ENCODE data around the gene NAA25. TPM values are rescaled to one million over a fixed set of nuclear protein-coding genes. Genes with fewer than 3 reads are reported as not detected.
"Not testable (repeated sequence)": the region's sequence is repeated elsewhere in the genome, so short reads cannot be mapped to it uniquely, and the experiment has no call there.

NAA25 gene
- total RNA-seq, 1 experiment from 2014 or later, result 8.8 TPM

DNA sequence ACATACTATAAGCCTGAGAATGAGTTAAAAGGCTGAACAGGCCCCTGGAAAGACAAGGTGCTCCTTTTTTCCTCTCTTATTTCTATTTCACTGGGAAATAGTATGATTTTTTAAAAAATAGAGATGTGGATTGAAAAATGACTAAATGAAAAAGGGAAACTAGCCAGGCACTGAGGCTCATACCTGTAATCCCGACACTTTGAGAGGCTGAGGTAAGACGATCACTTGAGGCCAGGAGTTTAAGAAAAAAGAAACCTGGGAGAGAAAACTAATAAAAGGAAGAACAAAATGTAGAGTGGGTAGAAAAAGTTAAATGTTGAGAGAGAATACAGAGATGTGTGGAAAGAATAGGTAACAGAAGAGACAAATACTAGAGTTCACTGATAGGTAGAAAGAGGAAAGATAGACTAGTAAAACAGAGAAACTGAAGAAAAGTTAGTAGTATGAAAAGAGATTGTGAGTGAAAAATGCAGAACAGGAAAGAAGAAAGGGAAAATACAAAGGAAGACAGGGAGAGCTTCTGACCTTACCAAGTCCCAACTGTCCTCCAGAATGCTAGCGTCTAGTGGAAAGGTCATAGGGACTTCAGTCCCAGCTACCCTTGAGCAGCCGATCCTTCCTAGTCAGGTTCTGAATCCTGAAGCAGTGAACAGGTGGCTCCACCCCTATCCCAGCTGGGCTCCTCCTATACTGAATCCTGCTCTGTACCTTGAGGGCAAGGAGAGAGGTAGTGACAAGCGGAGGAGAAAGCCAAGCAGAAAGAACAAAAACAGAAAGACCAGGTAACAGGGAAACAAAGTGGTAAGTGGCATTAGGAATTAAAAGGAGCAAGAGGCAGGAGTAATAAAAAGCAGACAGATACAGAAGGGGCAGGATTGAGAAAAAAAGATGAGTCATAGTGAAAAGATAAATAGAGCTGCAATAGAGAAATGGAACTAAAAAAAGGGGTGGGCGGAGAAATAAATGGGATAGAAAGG, 102.9 kb downstream of the NAA25 start:
- no peak for DNase-seq
- H3K27me3 ChIP-seq, result no peaks in the 10 kb centered on the region
- H3K4me3 ChIP-seq, result no peak overlapping the region
- H3K36me3 ChIP-seq, result peaks cover 2% of the 10 kb centered on the region; the same call in 1 of the 2 replicates
- no peaks in the 10 kb centered on the region for H3K9me3 ChIP-seq

DNA sequence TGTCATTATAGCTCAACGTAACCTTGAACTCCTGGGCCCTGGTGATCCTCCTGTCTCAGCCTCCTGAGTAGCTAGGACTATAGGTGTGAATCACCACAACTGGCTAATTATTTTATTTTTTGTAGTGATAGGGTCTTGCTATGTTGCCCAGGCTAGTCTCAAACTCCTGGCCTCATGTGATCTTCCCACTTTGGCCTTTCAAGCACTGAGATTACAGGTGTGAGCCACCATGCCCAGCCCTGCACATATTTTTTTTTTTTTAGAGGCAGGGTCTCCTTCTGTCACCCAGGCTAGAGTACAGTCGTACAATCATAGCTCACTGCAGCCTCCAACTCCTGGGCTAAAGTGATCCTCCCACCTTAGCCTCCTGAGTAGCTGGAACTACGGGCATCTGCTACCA, 104.5 kb downstream of the NAA25 start:
- no peak overlapping the region for H3K4me3 ChIP-seq
- H3K36me3 ChIP-seq, result peaks cover 2% of the 10 kb centered on the region; the same call in 1 of the 2 replicates
- H3K9me3 ChIP-seq, result no peaks in the 10 kb centered on the region
- no peaks in the 10 kb centered on the region for H3K27me3 ChIP-seq
- DNase-seq, result no peak

DNA sequence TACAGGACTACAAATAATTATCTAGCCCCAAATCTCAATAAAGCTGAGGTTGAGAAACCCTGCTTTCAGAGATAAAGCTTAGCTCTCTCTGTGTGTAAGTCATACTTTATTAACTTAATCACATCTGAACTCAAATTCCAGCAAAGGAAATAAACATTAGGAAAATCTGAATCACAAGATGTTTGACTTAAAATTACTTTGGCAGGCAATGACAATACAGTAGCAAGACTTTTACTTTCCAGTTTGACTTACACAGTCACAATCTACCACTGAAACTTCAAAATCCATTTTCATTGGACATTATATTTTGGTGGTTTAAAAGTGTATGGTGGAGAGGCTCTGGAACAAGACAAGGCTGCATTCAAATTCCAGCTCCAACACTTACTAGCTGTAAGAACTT, 107.0 kb downstream of the NAA25 start:
- Histone ChIP-seq H3K27me3 (no peaks in the 10 kb centered on the region), H3K9me3 (no peaks in the 10 kb centered on the region), H3K36me3 (peaks cover 2% of the 10 kb centered on the region; the same call in 1 of the 2 replicates), H3K4me3 (no peak overlapping the region)
- no peak for DNase-seq

DNA sequence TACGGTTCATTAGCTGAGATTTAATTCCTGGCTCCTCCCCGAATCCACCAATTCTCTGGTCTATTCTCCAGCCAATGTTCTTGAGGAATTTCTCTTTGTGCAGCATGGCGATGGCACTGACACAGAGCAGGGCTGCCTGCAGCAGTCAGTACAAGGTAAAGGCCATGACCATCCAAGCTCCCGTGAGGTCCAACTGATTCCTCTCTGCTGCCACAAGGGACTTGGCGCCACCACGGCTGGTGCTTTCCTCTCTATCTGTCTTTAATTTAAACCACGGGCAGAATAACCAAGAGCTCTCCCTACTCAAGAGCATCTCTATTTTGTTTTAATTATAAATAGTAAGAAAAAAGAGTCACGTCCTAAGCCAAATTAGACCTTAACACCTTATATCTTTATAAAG, 107.8 kb downstream of the NAA25 start:
- H3K9me3 ChIP-seq, result no peaks in the 10 kb centered on the region
- H3K4me3 ChIP-seq, result no peak overlapping the region
- H3K36me3 ChIP-seq, result peaks cover 2% of the 10 kb centered on the region; the same call in 1 of the 2 replicates
- no peak for DNase-seq
- H3K27me3 ChIP-seq, result no peaks in the 10 kb centered on the region

DNA sequence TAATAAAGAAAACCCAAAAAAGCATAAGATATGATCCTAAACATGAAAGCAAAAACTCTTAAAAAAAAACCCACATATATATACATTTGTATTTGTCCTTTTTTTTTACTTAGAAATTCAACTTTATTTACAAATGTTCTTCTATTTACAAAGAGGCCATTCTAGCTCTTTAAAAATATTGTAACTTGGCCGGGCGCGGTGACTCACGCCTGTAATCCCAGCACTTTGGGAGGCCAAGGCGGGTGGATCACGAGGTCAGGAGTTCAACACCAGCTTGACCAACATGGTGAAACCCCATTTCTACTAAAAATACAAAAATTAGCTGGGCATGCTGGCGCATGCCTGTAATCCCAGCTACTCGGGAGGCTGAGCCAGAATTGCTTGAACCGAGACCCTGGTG, 109.5 kb downstream of the NAA25 start:
- not testable (repeated sequence) for H3K9me3 ChIP-seq, H3K4me3 ChIP-seq, H3K27me3 ChIP-seq, H3K36me3 ChIP-seq
- DNase-seq, result peak; percentile 13

DNA sequence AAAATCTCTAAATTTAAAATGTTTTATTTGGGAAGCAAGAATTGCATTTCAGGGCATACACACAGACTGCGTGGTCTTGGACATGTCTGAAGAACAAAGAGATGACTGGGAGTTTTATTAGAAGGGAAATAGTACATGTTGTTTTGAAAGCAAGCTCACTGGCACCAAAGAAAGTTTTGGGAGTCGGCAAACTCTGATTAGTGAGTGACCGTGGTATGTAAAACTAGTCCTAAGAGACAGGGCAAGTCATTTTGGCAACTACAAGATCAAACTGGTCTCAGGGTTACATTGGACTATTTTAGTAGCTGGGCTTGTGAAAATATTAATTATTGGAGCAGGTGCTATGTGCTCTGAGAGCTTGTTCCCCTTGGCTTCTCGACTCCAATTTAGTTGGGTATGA, 110.6 kb downstream of the NAA25 start:
- no peak overlapping the region for H3K4me3 ChIP-seq

DNA sequence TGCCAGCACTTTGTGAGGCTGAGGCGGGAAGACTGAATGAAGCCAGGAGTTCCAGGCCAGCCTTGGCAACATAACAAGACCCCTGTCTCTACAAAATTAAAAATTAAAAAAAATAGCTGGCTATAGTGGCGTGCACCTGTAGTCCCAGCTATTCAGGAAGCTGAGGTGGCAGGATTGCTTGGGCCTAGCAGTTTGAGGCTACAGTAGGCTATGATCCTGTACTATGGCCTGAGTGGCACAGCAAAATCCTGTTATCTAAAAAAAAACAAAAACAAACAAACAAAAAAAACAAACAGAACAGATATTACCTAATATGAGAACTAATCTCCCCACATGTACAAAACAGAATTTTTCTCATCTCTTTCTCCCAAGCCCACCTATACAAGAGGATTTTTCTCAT, 111.3 kb downstream of the NAA25 start:
- Histone ChIP-seq H3K27me3 (no peaks in the 10 kb centered on the region), H3K36me3 (no peaks in the 10 kb centered on the region), H3K9me3 (no peaks in the 10 kb centered on the region), H3K4me3 (no peak overlapping the region)
- DNase-seq, result no peak

More for the DNA sequence above, 110.6 kb downstream of the NAA25 start:
- DNase-seq, result no peak
- H3K27me3 ChIP-seq, result no peaks in the 10 kb centered on the region
- H3K9me3 ChIP-seq, result no peaks in the 10 kb centered on the region
- H3K36me3 ChIP-seq, result no peaks in the 10 kb centered on the region

DNA sequence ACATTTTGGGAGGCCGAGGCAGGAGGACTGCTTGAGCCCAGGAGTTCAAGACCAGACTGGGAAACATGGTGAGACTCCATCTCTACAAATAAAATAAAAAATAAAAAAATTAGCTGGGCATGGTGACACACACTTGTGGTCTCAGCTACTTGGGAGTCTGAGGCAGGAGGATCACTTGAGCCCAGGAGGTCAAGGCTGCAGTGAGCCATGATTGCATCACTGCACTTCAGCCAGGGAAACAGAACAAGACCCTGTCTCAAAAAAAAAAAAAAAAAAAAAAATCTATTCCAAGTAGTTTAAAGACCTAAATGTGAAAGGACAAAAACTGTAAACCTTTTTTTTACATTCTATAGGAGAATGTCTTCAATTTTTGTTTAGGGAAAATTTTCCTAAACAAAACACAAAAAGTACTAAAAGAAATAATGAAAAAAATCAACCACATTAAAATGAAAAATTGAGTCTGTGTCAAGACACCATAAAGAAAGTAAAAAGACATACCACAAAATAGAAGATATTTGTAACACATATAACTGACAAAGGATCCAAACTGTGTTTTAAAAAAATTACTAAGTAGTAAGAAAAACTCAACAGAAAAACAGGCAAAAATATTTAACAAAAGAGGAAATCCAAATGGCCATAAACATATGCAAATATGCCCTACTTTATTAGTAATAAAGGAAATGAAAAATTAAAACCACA, 112.7 kb downstream of the NAA25 start:
- no peaks in the 10 kb centered on the region for H3K9me3 ChIP-seq
- no peak for DNase-seq
- H3K36me3 ChIP-seq, result no peaks in the 10 kb centered on the region
- H3K4me3 ChIP-seq, result no peak overlapping the region
- no peaks in the 10 kb centered on the region for H3K27me3 ChIP-seq

DNA sequence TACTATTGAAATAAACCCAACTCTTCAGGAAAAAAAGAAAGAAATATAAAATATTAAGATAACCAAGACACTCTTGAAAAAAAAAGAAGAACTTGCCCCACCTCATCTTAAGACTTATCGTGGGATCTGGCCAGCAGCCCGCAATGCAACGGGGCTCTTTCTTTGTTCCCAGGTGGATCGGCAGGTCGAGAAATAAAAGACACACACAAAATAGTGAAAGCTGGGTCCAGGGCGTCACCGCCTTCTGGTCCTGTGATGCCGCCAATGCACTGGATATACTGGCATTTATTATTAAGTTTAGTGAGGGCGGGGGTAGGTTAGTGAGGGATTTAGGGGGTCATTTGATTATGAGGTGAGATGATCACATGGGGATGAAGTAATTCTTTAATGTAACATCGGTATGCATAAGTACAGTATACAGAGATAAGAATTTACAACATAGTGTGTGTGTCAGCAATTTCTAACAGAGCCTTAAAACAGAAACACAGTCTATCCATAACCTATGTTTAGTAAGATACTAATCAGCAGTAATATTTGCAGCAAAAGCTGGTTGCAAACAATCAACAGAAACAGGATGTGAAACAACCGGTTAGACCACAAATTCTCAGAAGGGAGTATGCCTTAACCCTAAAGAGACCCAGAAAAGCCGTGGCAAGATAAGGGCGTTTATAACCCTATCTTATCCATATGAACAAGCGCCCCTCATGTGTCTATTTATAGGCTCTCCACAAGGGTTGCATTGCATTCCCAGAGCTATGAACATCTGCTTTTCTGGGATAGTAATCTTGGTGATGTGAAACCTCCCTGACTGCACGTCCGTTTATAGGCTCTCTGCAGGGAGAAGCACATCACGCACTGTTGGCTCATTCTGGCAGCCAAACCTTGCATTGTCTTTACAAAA, 114.1 kb downstream of the NAA25 start:
- not testable (repeated sequence) for H3K9me3 ChIP-seq, H3K4me3 ChIP-seq, DNase-seq, H3K36me3 ChIP-seq, H3K27me3 ChIP-seq

DNA sequence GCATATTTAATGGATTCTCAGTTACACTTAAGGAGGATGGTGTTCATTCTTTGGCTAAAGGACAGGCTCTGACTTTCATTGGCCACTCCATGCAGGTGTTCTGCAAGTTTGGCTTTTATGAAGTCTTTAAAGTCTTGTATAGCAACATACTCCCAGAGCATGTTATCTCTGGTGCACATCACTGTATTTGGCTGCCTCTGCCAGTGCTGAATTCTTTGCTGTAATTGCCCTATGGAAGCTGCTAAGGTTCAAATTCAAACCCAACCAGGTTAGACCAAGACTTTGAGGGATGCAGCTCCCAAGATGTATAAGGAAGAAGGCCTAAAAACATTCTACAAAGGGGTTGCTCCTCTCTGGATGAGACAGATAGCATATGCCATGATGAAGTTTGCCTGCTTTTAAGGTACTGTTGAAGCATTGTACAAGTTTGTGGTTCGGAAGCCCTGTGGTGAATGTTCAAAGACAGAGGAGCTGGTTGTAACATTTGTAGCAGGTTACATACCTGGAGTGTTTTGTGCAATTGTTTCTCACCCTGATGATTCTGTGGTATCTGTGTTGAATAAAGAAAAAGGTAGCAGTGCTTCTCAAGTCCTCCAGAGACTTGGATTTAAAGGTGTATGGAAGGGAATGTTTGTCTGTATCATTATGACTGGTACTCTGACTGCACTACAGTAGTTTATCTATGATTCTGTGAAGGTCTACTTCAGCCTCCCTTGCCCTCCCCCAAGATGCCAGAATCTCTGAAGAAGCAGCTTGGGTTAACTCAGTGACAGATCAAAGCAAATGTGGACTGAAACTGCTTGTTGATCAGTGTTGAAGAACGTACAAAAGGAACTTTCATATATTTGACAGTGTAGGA, 115.1 kb downstream of the NAA25 start:
- Histone ChIP-seq H3K9me3 (no peaks in the 10 kb centered on the region), H3K36me3 (no peaks in the 10 kb centered on the region), H3K27me3 (no peaks in the 10 kb centered on the region), H3K4me3 (no peak overlapping the region)
- DNase-seq, result no peak

DNA sequence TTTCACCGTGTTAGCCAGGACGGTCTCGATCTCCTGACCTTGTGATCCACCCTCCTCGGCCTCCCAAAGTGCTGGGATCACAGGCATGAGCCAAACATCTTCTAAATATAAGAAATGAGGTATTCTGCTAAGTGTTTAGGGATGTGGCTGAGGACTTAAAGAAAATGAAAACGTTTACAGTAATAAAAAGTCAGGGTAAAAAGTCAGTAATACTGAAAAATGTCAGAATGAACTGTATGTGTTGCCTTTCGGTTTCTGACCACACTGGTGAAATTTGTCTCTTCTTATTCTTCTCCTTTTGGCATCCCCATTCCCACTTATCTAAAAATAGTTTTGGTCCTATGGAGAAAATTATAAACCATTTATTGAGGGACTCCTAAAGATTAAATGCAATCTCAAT, 116.1 kb downstream of the NAA25 start:
- no peak for DNase-seq
- H3K27me3 ChIP-seq, result no peaks in the 10 kb centered on the region
- no peaks in the 10 kb centered on the region for H3K9me3 ChIP-seq
- H3K36me3 ChIP-seq, result no peaks in the 10 kb centered on the region
- no peak overlapping the region for H3K4me3 ChIP-seq

DNA sequence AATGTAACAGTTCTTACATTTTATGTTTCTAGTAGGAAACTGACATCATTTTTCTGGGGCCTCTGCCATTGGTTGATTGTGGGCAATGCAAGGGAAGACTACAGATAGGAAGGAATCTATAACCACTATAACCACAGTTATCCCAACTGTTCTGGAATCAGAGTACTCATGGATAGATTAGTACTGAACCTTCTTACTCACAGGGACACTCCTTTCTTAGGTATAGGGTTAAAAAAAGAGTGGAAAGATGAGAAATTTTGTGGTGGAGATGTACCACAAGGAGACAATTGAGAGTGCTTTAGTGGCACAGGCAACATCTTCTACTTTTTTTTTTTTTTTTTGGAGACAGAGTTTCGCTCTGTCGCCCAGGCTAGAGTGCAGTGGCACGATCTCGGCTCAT, 116.6 kb downstream of the NAA25 start:
- Histone ChIP-seq H3K27me3 (no peaks in the 10 kb centered on the region), H3K4me3 (no peak overlapping the region), H3K36me3 (no peaks in the 10 kb centered on the region), H3K9me3 (no peaks in the 10 kb centered on the region)
- DNase-seq, result no peak

DNA sequence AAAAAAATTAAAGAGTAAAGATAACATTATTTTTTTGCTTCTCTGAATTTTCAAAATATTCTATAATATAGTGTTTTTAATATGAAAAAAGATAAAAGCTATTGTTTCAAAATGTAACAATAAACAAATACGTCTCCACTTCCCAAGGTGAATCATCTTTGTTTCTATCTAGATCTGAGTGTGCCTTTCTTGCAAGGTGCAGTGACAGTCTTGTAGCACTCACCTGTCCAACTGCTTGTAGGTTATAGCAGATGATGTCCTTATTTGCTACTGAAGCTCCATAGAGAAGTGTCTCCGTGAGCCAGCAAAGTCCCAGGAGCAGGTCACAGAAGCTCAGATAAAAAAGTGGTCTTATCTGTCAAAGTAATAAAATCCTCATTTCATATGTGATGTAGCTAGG, 117.0 kb downstream of the NAA25 start:
- Histone ChIP-seq H3K36me3 (no peaks in the 10 kb centered on the region), H3K4me3 (no peak overlapping the region), H3K27me3 (no peaks in the 10 kb centered on the region), H3K9me3 (no peaks in the 10 kb centered on the region)
- DNase-seq, result no peak

DNA sequence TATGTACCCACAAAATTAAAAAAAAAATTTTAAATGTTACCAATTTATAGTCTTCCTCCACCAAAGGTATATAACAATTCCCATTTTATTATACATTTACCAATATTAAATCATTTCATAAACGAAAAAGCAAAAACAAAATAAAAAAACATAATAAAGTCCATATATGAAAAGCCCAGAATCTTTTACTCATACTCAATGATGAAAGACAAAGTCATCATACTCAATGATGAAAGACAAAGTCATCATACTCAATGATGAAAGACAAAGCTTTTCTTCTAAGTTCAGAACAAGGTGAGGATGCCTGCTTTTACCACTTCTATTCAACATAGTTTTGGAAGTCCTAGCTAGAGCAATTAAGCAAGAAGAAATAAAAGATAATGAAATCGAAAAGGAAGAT, 123.8 kb downstream of the NAA25 start:
- H3K9me3 ChIP-seq, result no peaks in the 10 kb centered on the region
- no peak for DNase-seq
- no peaks in the 10 kb centered on the region for H3K36me3 ChIP-seq
- H3K4me3 ChIP-seq, result no peak overlapping the region
- H3K27me3 ChIP-seq, result no peaks in the 10 kb centered on the region

DNA sequence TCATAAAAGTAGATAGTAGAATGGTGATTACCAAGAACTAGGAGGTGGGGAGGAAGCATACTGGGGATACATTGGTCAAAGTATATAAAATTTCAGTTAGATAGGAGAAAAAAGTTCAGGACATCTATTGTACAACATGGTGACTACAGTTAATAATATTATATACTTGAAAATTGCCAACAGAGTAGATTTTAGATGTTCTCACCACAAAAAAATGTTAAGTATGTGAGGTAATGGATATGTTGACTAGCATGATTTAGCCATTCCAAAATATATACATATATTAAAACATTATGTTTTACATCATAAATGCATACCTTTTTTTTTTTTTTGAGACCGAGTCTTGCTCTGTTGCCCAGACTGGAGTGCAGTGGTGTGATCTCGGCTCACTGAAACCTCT, 126.6 kb downstream of the NAA25 start:
- Histone ChIP-seq H3K27me3 (no peaks in the 10 kb centered on the region), H3K36me3 (no peaks in the 10 kb centered on the region), H3K9me3 (no peaks in the 10 kb centered on the region), H3K4me3 (no peak overlapping the region)
- no peak for DNase-seq

DNA sequence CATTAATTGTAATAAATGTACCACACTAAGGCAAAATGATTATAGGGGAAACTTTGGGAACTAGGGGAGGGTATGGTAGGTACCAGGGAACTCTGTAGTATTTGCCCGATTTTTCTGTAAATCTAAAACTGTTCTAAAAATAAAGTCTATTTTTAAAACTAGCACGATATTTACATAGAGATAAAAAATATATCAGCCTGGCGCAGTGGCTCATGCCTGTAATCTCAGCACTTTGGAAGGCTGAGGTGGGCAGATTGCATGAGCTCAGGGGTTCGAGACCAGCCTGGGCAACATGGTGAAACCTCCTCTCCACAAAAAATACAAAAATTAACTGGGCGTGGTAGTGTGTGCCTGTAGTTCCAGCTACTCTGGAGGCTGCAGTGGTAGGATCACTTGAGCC, 128.0 kb downstream of the NAA25 start:
- DNase-seq, result no peak
- no peak overlapping the region for H3K4me3 ChIP-seq
- H3K27me3 ChIP-seq, result no peaks in the 10 kb centered on the region
- H3K9me3 ChIP-seq, result no peaks in the 10 kb centered on the region
- no peaks in the 10 kb centered on the region for H3K36me3 ChIP-seq

Data from MG63 (cell line).